ENCODE measurements around the gene WWP2. TPM values are rescaled to one million over a fixed set of nuclear protein-coding genes. Genes with fewer than 3 reads are reported as not detected.
A peak's percentile ranks its signal among the peaks of the same experiment; 100 is the strongest.

The WWP2 gene
- total and polyA plus RNA-seq, 2 experiments from 2014 or later: 19.9 to 23.1 TPM

DNA sequence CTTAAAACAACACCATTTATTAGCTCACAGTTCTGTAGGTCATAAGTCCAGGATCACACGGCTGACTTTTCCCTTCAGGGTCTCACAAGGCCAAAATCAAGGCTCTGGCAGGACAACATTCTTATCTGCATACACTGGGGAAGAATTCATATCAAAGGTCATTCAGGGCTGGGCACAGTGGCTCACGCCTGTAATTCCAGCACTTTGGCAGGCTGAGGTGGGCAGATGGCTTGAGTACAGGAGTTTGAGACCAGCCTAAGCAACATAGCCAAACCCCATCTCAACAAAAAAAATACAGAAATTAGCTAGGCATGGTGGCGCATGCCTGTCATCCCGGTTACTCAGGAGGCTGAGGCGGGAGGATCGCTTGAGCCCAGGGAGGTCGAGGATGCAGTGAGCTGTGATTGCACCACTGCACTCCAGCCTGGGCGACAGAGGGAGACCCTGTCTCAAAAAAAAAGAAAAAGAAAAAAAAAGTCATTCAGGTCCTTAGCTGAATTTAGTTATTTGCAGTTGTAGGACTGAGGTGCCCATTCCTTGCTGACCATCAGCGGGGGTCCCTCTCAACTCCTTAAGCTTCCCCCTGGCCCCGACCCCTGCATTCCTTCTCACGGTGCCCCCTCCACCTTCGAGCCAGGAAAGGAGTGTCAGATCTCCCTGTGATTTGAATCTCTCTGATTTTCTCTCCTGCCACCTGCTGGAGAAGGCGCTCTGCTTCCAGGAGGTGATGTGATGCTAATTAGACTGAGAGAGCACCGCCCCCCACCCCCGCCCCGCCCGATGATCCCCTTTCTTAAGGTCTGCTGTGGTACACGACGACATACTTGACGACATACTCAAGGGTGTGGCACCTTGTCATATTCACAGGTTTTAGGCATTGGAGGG, 97.2 kb downstream of the WWP2 start:
- Histone ChIP-seq H3K4me3 (no peak overlapping the region), H4K20me1 (ENCODE audit: insufficient read depth, poor library complexity, severe bottlenecking) (no peaks in the 10 kb centered on the region), H3K9me3 (ENCODE audit: low read depth) (no peaks in the 10 kb centered on the region), H3K36me3 (replicated peaks; ENCODE audit: insufficient read depth, low read depth) (no peaks in the 10 kb centered on the region), H3K79me2 (peaks cover 2% of the 10 kb centered on the region), H3K27me3 (no peaks in the 10 kb centered on the region), H2AFZ (no peak overlapping the region), H3K4me1 (ENCODE audit: insufficient read depth) (peaks cover 20% of the 10 kb centered on the region), H3K9me2 (replicated peaks; ENCODE audit: insufficient read depth) (no peaks in the 10 kb centered on the region), H3K27ac (peak overlapping the region; percentile 37), H3K4me2 (no peak overlapping the region)
- 48% methylated on average over 19 of the region's 20 CpGs for WGBS (ENCODE audit: low lambda C conversion rate, missing lambda C conversion rate)
- TF ChIP-seq EZH2 (IDR thresholded peaks at IDR 0.05; ENCODE audit: borderline replicate concordance): no peak
- peak; percentile 32 for TF ChIP-seq CTCF (IDR thresholded peaks at IDR 0.05; ENCODE audit: poor library complexity)
- no peak for TF ChIP-seq EZH2phosphoT487 (IDR thresholded peaks at IDR 0.05; ENCODE audit: low read depth, severe bottlenecking, unreplicated experiment)
- peak; percentile 68 for DNase-seq (ENCODE audit: low spot score)

DNA sequence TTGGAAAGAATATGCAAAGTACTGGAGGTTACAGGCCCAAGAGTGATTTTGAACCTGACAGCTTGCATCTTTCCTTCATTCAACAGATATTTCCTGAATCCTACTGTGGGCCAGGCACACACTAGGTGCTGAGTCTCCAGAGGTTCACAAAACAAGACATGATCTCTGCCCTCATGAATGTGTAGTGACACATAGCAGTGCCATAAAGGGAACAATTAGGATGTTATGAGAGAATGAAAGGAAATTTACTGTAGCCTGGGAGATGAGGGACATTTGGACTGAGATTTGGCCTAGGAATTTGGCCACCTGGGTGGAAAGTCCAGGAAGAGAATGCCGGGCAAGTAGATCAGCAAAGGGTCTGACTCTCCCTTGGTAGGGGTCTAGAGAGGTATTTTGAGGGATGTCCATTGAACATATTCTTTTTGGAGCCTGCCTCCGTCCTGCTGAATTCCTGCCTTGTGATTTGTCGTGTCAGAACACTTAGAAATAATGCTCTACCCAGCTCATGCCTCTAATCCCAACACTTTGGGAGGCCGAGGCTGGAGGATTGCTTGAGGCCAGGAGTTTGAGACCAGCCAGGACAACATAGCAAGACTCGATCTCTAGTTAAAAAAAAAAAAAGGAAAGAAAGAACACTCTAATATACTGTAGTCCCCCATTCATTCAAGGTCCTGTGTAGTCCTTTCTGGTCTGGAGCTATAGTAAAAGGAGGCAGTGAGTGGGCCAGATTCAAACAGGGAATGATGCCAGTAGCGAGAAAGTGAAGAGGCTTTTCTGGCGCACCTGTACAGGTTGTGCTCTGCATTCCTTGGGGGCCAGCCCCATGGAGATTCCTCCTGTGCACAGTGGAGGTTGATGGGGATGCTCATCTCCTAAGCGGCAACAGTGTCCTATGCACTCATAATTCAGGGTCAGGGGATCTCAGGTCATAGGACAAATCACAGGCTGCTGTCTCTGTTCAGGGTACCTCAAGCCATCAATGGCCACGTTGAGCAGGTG, 98.4 kb downstream of the WWP2 start:
- TF ChIP-seq EZH2phosphoT487 (IDR thresholded peaks at IDR 0.05; ENCODE audit: low read depth, severe bottlenecking, unreplicated experiment): no peak
- no peak for TF ChIP-seq CTCF (IDR thresholded peaks at IDR 0.05; ENCODE audit: poor library complexity)
- TF ChIP-seq EZH2 (IDR thresholded peaks at IDR 0.05; ENCODE audit: borderline replicate concordance): no peak
- H4K20me1 ChIP-seq (ENCODE audit: insufficient read depth, poor library complexity, severe bottlenecking): no peaks in the 10 kb centered on the region
- H3K4me3 ChIP-seq: no peak overlapping the region
- peaks cover 20% of the 10 kb centered on the region for H3K4me1 ChIP-seq (ENCODE audit: insufficient read depth)
- H3K9me3 ChIP-seq (ENCODE audit: low read depth): no peaks in the 10 kb centered on the region
- no peaks in the 10 kb centered on the region for H3K79me2 ChIP-seq
- peak overlapping the region; percentile 62 for H3K27ac ChIP-seq
- DNase-seq (ENCODE audit: low spot score): no peak
- H3K9me2 ChIP-seq (replicated peaks; ENCODE audit: insufficient read depth): no peaks in the 10 kb centered on the region
- no peaks in the 10 kb centered on the region for H3K27me3 ChIP-seq
- WGBS (ENCODE audit: low lambda C conversion rate, missing lambda C conversion rate): 89% methylated on average over 9 of the region's 9 CpGs
- no peaks in the 10 kb centered on the region for H3K36me3 ChIP-seq (replicated peaks; ENCODE audit: insufficient read depth, low read depth)
- H3K4me2 ChIP-seq: no peak overlapping the region
- H2AFZ ChIP-seq: no peak overlapping the region

DNA sequence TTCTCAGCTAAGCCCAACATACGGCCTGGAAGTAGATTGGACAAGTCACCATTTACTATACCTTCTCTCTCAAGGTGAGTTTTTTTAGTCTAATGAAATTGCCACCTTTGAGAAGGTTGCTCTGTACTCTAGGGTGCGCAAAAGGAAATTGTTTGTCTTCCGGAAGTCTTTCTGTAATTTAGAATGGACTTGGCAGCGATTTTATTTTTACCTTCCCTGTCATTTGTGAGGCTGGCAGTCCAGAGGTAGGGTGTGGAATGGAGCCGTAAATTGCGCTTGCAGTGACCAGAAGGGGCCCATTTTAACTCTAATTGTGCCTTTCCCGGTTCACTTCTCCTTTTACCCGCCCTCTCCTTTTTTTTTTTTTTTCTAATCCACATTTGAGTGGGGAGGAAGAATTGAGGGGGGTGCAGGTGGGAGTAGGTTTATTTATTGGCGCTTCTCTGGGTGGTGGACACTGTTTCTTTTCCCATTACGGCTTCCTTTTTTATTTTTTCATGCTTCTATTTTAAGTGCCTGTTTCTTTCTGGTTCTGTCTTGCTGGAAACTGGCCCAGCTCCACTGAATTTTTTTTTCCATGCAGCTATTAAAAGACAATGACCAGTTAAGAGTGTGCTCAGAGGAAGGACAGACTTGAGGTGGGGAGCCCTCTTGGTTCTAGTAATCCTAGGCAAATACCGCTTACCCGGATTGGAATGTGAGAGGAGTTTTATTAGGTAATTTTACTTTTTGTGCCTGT, 99.3 kb downstream of the WWP2 start:
- no peaks in the 10 kb centered on the region for H3K79me2 ChIP-seq
- no peak for TF ChIP-seq CTCF (IDR thresholded peaks at IDR 0.05; ENCODE audit: poor library complexity)
- TF ChIP-seq EZH2 (IDR thresholded peaks at IDR 0.05; ENCODE audit: borderline replicate concordance): no peak
- no peak for TF ChIP-seq EZH2phosphoT487 (IDR thresholded peaks at IDR 0.05; ENCODE audit: low read depth, severe bottlenecking, unreplicated experiment)
- peak overlapping the region; percentile 49 for H3K4me2 ChIP-seq
- H3K4me1 ChIP-seq (ENCODE audit: insufficient read depth): peaks cover 20% of the 10 kb centered on the region
- H3K4me3 ChIP-seq: no peak overlapping the region
- 66% methylated on average over 12 of the region's 12 CpGs for WGBS (ENCODE audit: low lambda C conversion rate, missing lambda C conversion rate)
- H3K27ac ChIP-seq: peak overlapping the region; percentile 62
- H3K27me3 ChIP-seq: no peaks in the 10 kb centered on the region
- DNase-seq (ENCODE audit: low spot score): peak; percentile 57
- no peaks in the 10 kb centered on the region for H3K9me3 ChIP-seq (ENCODE audit: low read depth)
- H3K36me3 ChIP-seq (replicated peaks; ENCODE audit: insufficient read depth, low read depth): no peaks in the 10 kb centered on the region
- no peaks in the 10 kb centered on the region for H4K20me1 ChIP-seq (ENCODE audit: insufficient read depth, poor library complexity, severe bottlenecking)
- H2AFZ ChIP-seq: no peak overlapping the region
- H3K9me2 ChIP-seq (replicated peaks; ENCODE audit: insufficient read depth): no peaks in the 10 kb centered on the region
